HCT116 (cell line): ENCODE measurements around the gene NR2F1-AS1. TPM values are rescaled to one million over a fixed set of nuclear protein-coding genes. Genes with fewer than 3 reads are reported as not detected.
A peak's percentile ranks its signal among the peaks of the same experiment; 100 is the strongest.

Experiments
- ATAC-seq: fragments of 200-7000 bp; cut with Tn5 transposase; 2 replicates; pipeline ENCODE4 v1.9.1; 2020; ENCODE audit warnings: mild to moderate bottlenecking, moderate library complexity
- BruUV-seq: library from RNA; stranded (reverse); fragments of 400-500 nt; replicated peaks from 2 replicates; lab custom pipeline; 2021; lab: Mats Ljungman, UMichigan
- CTCF ChIA-PET: fragments of 300-600 bp; sonication (Branson Sonifier 250); formaldehyde crosslinking; loops from one replicate; lab custom pipeline; 2021; ENCODE audit warnings: antibody characterized with exemption; lab: Charles Lee
- POLR2A ChIA-PET: fragments of 300-600, 350-600 bp; sonication (Branson Sonifier 250); formaldehyde crosslinking; loops from one replicate; lab custom pipeline; 2021; ENCODE audit warnings: antibody characterized with exemption; lab: Charles Lee
- RAD21 ChIA-PET, 2 experiments: fragments of 300-600 bp; sonication (Branson Sonifier 250); formaldehyde crosslinking; loops; one replicate each; lab custom pipeline; 2023; ENCODE audit warnings: low total read pairs in 2 of 2; ENCODE audit not compliant: uncharacterized antibody in 2 of 2, unreplicated experiment in 2 of 2, low non-redundant PET in 1 of 2; lab: Charles Lee
- DNase-seq: peaks from one replicate; pipeline ENCODE4 v3.0.0-alpha.2; 2010; ENCODE audit warnings: low read depth, low spot score
- H2AFZ ChIP-seq: fragments of 200-600 bp; shearing (Covaris generic), sonication (generic); 2 replicates; pipeline ENCODE4 v1.6.1; 2017; ENCODE audit warnings: low read depth, mixed run types, mixed read lengths, antibody characterized with exemption, low read length; ENCODE audit not compliant: poor library complexity, severe bottlenecking
- H3K27ac ChIP-seq: 2 replicates; pipeline ENCODE4 v1.5.1; 2012; ENCODE audit warnings: low read depth, low read length
- H3K27me3 ChIP-seq: fragments of 200-600 bp; sonication (generic); 2 replicates; pipeline ENCODE4 v1.6.1; 2016; ENCODE audit warnings: mixed run types, low read length, mixed read lengths; ENCODE audit not compliant: insufficient read depth
- H3K36me3 ChIP-seq, 2 experiments: fragments of 200-500 bp in 1 of 2; fragments of 200-600 bp in 1 of 2; sonication (Bioruptor generic) in 1 of 2; sonication (generic) in 1 of 2; 2 replicates each; pipeline versions ENCODE4 v1.5.1 to v1.6.1; 2014 to 2016; ENCODE audit warnings: low read length in 2 of 2, inconsistent platforms in 1 of 2, mixed read lengths in 1 of 2, mixed run types in 1 of 2; ENCODE audit not compliant: insufficient read depth in 2 of 2, control insufficient read depth in 1 of 2
- H3K4me1 ChIP-seq, 2 experiments: fragments of 200-600 bp in 1 of 2; sonication (generic) in 1 of 2; 2 replicates each; pipeline versions ENCODE4 v1.5.1 to v1.6.1; 2012 to 2017; ENCODE audit warnings: low read length in 2 of 2, inconsistent platforms in 1 of 2, mild to moderate bottlenecking in 1 of 2, mixed read lengths in 1 of 2, mixed run types in 1 of 2, moderate library complexity in 1 of 2; ENCODE audit not compliant: insufficient read depth in 2 of 2, control insufficient read depth in 1 of 2
- H3K4me2 ChIP-seq: fragments of 200-600 bp; sonication (generic); 2 replicates; pipeline ENCODE4 v1.6.1; 2017; ENCODE audit warnings: mixed run types, low read length, mixed read lengths
- H3K4me3 ChIP-seq, 2 experiments: fragments of 200-600 bp in 1 of 2; sonication (generic) in 1 of 2; replicated peaks in 1 of 2; 2 replicates each; pipeline ENCODE4 v1.5.1; 2011 to 2016; ENCODE audit warnings: low read length in 2 of 2, control low read depth in 1 of 2, low read depth in 1 of 2, mild to moderate bottlenecking in 1 of 2, mixed read lengths in 1 of 2, mixed run types in 1 of 2
- H3K79me2 ChIP-seq: fragments of 200-600 bp; sonication (generic); 2 replicates; pipeline ENCODE4 v1.6.1; 2017; ENCODE audit warnings: mild to moderate bottlenecking, mixed run types, low read length, moderate library complexity, mixed read lengths; ENCODE audit not compliant: insufficient read depth
- H3K9ac ChIP-seq: fragments of 200-600 bp; sonication (generic); 2 replicates; pipeline ENCODE4 v1.6.1; 2016; ENCODE audit warnings: low read length, mixed read lengths
- H3K9me2 ChIP-seq: fragments of 200-600 bp; sonication (generic), shearing (Covaris generic); 2 replicates; pipeline ENCODE4 v1.6.1; 2017; ENCODE audit warnings: mixed run types, mild to moderate bottlenecking, moderate library complexity; ENCODE audit not compliant: insufficient read depth
- H3K9me3 ChIP-seq, 2 experiments: fragments of 200-500 bp in 1 of 2; fragments of 200-600 bp in 1 of 2; sonication (Bioruptor generic) in 1 of 2; sonication (generic) in 1 of 2; 2 replicates each; pipeline ENCODE4 v1.6.1; 2014 to 2017; ENCODE audit warnings: low read length in 2 of 2, mixed read lengths in 2 of 2, inconsistent platforms in 1 of 2, low read depth in 1 of 2, mild to moderate bottlenecking in 1 of 2, mixed run types in 1 of 2, moderate library complexity in 1 of 2; ENCODE audit not compliant: control insufficient read depth in 1 of 2, insufficient read depth in 1 of 2
- H4K20me1 ChIP-seq: fragments of 200-600 bp; sonication (generic), shearing (Covaris generic); 2 replicates; pipeline ENCODE4 v1.6.1; 2017; ENCODE audit warnings: mixed run types, mild to moderate bottlenecking, moderate library complexity; ENCODE audit not compliant: insufficient read depth
- CBX3 ChIP-seq: IDR thresholded peaks from 2 replicates; pipeline ENCODE4 v1.6.1; 2012; ENCODE audit warnings: low read depth
- CEBPB ChIP-seq: IDR thresholded peaks from 2 replicates; pipeline ENCODE4 v1.6.1; 2012; ENCODE audit warnings: low read depth
- FOSL1 ChIP-seq: IDR thresholded peaks from 2 replicates; pipeline ENCODE4 v1.6.1; 2012; ENCODE audit warnings: low read depth
- POLR2A ChIP-seq: IDR thresholded peaks from 2 replicates; pipeline ENCODE4 v1.7.0; 2011; ENCODE audit warnings: borderline replicate concordance; ENCODE audit not compliant: insufficient read depth, insufficient read length; ENCODE audit errors: extremely low read depth
- POLR2AphosphoS5 ChIP-seq: IDR thresholded peaks from 2 replicates; pipeline ENCODE4 v1.6.1; 2011; ENCODE audit warnings: mild to moderate bottlenecking, low read depth, low read length, moderate library complexity
- RAD21 ChIP-seq: IDR thresholded peaks from 2 replicates; pipeline ENCODE4 v1.6.1; 2012; ENCODE audit warnings: low read depth, mild to moderate bottlenecking
- SIN3A ChIP-seq: IDR thresholded peaks from 2 replicates; pipeline ENCODE4 v1.6.1; 2012; ENCODE audit warnings: low read depth
- SRF ChIP-seq: IDR thresholded peaks from 2 replicates; pipeline ENCODE4 v1.6.1; 2012; ENCODE audit warnings: low read depth
- TCF7L2 ChIP-seq: IDR thresholded peaks from 2 replicates; pipeline ENCODE4 v1.7.0; 2011; ENCODE audit warnings: borderline replicate concordance, inconsistent platforms; ENCODE audit not compliant: insufficient read depth, insufficient read length; ENCODE audit errors: extremely low read depth
- intact Hi-C: fragments of 100-400 bp; cut with micrococcal nuclease; formaldehyde crosslinking; loops from 2 replicates; pipeline ENCODE4 v1.10.0; 2022
- total RNA-seq: library from RNA; stranded (reverse); gene quantifications from one replicate; pipeline ENCODE4 v1.2.1, GENCODE V29; 2021; ENCODE audit not compliant: unreplicated experiment
- TF ChIP-seq, protein P1 (sequence below): IDR thresholded peaks from 2 replicates; pipeline ENCODE4 v1.6.1; 2011; ENCODE audit warnings: mild to moderate bottlenecking, low read length, moderate library complexity; ENCODE audit not compliant: insufficient replicate concordance; ENCODE audit errors: extremely low read depth
- TF ChIP-seq, protein P2 (sequence below), 3 experiments: fragments of 200-600 bp in 1 of 3; sonication (generic) in 1 of 3; IDR thresholded peaks in 2 of 3; conservative IDR thresholded peaks in 1 of 3; 2 replicates each; pipeline ENCODE4 v1.5.1; 2012 to 2017; ENCODE audit warnings: low read depth in 2 of 3, low read length in 2 of 3, antibody characterized with exemption in 1 of 3, borderline replicate concordance in 1 of 3, control low read depth in 1 of 3, mild to moderate bottlenecking in 1 of 3, mixed read lengths in 1 of 3, mixed run types in 1 of 3, moderate library complexity in 1 of 3; ENCODE audit not compliant: insufficient read depth in 1 of 3

Gene NR2F1-AS1
- total RNA-seq, 1 experiment from 2014 or later: 20.1 TPM

DNA sequence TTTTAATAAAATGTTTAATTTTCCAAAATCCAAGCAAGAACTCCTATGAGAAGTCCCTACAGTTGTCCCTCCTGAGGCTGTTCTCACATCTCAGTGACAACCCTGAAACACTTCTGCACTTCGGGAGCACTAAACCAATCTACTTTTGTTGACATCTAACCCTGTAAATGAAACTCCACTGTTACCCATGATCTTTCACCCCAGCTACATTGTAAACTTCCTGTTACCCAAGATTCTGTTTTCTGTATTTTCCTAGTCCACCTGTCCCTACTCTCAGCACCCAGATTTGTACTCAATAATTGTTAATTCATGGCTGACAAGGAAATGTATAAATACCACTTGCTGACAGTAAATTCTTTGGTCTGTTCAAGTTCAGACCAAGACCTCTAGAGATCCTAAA, 153.7 kb downstream of the NR2F1-AS1 start:
- peaks cover 0 to 55% of the 10 kb centered on the region in 2 experiments; a peak in 2 of 4 replicates for H3K4me1 ChIP-seq
- no peak overlapping the region for H2AFZ ChIP-seq
- H3K9me2 ChIP-seq: no peaks in the 10 kb centered on the region
- H3K9ac ChIP-seq: no peak overlapping the region
- no peak overlapping the region for H3K4me3 ChIP-seq
- no peaks in the 10 kb centered on the region for H3K79me2 ChIP-seq
- no peaks in the 10 kb centered on the region for H3K9me3 ChIP-seq
- ATAC-seq: no peak
- no peaks in the 10 kb centered on the region for H4K20me1 ChIP-seq
- CTCF ChIA-PET: no interaction called here
- intact Hi-C loops: no loop called here
- no TSS peak for BruUV-seq
- no peaks in the 10 kb centered on the region for H3K27me3 ChIP-seq
- TF ChIP-seq, protein P1, sequence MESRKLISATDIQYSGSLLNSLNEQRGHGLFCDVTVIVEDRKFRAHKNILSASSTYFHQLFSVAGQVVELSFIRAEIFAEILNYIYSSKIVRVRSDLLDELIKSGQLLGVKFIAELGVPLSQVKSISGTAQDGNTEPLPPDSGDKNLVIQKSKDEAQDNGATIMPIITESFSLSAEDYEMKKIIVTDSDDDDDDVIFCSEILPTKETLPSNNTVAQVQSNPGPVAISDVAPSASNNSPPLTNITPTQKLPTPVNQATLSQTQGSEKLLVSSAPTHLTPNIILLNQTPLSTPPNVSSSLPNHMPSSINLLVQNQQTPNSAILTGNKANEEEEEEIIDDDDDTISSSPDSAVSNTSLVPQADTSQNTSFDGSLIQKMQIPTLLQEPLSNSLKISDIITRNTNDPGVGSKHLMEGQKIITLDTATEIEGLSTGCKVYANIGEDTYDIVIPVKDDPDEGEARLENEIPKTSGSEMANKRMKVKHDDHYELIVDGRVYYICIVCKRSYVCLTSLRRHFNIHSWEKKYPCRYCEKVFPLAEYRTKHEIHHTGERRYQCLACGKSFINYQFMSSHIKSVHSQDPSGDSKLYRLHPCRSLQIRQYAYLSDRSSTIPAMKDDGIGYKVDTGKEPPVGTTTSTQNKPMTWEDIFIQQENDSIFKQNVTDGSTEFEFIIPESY: no peak
- TF ChIP-seq, protein P2, sequence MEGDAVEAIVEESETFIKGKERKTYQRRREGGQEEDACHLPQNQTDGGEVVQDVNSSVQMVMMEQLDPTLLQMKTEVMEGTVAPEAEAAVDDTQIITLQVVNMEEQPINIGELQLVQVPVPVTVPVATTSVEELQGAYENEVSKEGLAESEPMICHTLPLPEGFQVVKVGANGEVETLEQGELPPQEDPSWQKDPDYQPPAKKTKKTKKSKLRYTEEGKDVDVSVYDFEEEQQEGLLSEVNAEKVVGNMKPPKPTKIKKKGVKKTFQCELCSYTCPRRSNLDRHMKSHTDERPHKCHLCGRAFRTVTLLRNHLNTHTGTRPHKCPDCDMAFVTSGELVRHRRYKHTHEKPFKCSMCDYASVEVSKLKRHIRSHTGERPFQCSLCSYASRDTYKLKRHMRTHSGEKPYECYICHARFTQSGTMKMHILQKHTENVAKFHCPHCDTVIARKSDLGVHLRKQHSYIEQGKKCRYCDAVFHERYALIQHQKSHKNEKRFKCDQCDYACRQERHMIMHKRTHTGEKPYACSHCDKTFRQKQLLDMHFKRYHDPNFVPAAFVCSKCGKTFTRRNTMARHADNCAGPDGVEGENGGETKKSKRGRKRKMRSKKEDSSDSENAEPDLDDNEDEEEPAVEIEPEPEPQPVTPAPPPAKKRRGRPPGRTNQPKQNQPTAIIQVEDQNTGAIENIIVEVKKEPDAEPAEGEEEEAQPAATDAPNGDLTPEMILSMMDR (IDR thresholded peaks at IDR 0.05 in 2 of 3, conservative IDR thresholded peaks at IDR 0.05 in 1 of 3; ENCODE audit: borderline replicate concordance in 1 of 3, insufficient read depth in 1 of 3, low read depth in 2 of 3, low read length in 2 of 3): no peak
- TF ChIP-seq SIN3A (no peak), SRF (no peak)
- peak overlapping the region; percentile 27; the same call in 1 of the 2 replicates for H3K27ac ChIP-seq
- RAD21 ChIA-PET: no interaction called here
- no peaks in the 10 kb centered on the region for H3K36me3 ChIP-seq
- DNase-seq: no peak
- POLR2A ChIA-PET: no interaction called here
- H3K4me2 ChIP-seq: no peak overlapping the region

DNA sequence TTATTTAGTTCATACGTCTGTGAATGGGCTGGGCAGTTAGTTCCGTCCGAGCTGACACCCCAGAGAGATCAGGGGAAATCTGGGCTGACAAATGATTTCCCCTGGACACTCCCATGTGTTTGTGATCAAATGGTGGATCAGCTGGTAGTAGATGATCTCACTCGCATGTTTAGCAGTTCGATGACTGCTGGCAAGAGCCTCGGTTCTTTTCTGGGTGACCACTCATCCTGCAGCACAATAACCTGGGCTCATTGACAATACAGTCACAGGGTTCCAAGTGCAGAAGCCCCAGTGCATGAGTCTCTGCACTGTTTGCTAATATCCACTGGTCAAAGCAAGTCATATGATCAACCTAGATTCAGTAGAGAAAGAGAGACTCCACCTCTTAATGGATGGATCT, 155.9 kb downstream of the NR2F1-AS1 start:
- H3K9ac ChIP-seq: no peak overlapping the region
- no peak overlapping the region for H3K4me2 ChIP-seq
- H3K4me3 ChIP-seq: no peak overlapping the region
- intact Hi-C loops: no loop called here
- no peak overlapping the region for H3K27ac ChIP-seq
- ATAC-seq (no peak), DNase-seq (no peak)
- CTCF ChIA-PET: no interaction called here
- POLR2A ChIA-PET: no interaction called here
- H3K79me2 ChIP-seq: no peaks in the 10 kb centered on the region
- H3K4me1 ChIP-seq: peaks cover 0 to 41% of the 10 kb centered on the region in 2 experiments; a peak in 2 of 4 replicates
- no peaks in the 10 kb centered on the region for H3K9me2 ChIP-seq
- H3K9me3 ChIP-seq: no peaks in the 10 kb centered on the region
- H2AFZ ChIP-seq: no peak overlapping the region
- no peaks in the 10 kb centered on the region for H3K27me3 ChIP-seq
- BruUV-seq: no TSS peak
- H3K36me3 ChIP-seq: no peaks in the 10 kb centered on the region
- RAD21 ChIA-PET: no interaction called here
- no peaks in the 10 kb centered on the region for H4K20me1 ChIP-seq
- TF ChIP-seq POLR2AphosphoS5 (no peak), POLR2A (no peak), TCF7L2 (no peak), RAD21 (no peak), CBX3 (no peak), FOSL1 (no peak), CEBPB (no peak)
- TF ChIP-seq, protein P1: no peak
- TF ChIP-seq, protein P2 (IDR thresholded peaks at IDR 0.05 in 2 of 3, conservative IDR thresholded peaks at IDR 0.05 in 1 of 3; ENCODE audit: borderline replicate concordance in 1 of 3, insufficient read depth in 1 of 3, low read depth in 2 of 3, low read length in 2 of 3): no peak
